GM21526 (cell line): ENCODE measurements around the gene HYPK.
A peak's percentile ranks its signal among the peaks of the same experiment; 100 is the strongest.

Source experiments
- ATAC-seq: cut with Tn5 transposase; IDR thresholded peaks from one replicate; pipeline ENCODE4 v1.9.1; 2021; ENCODE audit warnings: moderate library complexity; ENCODE audit not compliant: unreplicated experiment, low FRiP score

HYPK gene, protein sequence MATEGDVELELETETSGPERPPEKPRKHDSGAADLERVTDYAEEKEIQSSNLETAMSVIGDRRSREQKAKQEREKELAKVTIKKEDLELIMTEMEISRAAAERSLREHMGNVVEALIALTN

DNA sequence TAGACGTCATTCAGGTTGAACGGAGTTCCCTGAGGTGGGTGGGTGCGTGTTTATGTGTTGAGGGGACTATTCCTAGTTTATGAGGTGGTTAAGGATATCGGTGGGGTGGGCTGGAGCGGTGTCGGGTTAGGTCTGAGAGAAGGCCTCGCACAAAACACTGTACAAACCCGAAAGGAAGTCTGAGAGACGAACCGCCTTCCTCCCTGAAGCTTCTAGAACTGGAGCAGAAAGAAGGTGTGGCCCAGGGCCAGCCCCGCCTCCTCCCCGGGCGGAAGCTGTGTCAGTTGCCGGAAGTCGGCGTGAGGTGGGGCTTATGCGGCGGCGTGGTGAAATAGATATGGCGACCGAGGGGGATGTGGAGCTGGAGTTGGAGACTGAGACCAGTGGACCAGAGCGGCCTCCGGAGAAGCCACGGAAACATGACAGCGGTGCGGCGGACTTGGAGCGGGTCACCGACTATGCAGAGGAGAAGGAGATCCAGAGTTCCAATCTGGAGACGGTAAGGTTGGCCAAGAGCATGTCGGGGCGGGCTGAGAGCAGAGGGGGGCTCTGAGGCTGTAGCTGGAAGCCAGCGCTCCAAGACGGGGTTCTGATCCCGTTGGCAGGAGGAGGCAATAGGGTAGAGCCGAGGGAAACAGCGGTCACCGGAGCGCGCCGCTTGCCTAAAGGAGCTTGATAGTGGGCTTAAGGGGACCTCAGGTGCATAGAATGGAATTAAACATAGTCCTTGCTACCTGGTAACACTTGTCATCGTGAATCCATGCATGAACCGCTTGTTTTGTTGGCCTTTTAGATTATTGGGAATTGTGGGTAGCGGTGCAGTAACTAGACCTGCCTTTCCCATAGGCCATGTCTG is at the start of gene HYPK:
TSS of gene HYPK (plus strand) at position 314 of the 856 bp plus-strand sequence. CDS start at position 338, 24 bp downstream.
- ATAC-seq, result peak; percentile 73

DNA sequence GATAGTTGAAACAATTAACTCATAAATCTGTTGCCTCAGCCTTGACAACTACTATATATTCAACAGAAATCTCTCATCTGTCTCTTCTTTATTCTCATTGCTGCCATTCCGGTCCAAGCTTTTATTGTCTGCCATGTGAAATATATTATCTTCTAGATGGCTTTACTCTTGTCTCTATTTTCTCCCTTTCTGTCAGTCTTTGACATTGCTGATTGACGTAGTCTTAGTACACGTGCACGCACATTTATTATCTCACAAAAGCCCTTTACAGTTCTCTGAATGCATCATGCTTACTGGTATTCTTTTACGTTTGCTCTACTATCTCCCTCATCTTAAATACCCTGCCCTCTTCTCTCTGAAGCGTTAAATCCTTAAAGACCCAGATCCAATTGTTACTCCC is 48.5 kb upstream of the HYPK start:
- ATAC-seq, result no peak

DNA sequence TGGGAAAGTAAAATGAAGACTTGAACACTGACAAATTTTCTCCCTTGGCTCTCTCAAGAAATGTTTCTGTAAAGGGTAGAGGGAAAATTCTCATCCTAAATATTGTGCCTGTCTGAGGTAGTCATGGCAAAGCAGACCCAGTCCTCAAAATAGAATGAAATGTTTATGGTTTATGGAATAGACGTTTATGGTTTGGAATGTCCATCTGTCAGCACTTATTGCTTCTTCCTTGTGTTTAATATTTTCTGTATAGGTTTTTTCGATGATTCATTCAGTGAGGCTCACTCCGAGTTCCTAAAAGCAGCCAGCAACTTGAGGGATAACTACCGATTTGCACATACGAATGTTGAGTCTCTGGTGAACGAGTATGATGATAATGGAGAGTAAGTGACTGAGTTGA is 37.6 kb upstream of the HYPK start:
- ATAC-seq, result no peak

DNA sequence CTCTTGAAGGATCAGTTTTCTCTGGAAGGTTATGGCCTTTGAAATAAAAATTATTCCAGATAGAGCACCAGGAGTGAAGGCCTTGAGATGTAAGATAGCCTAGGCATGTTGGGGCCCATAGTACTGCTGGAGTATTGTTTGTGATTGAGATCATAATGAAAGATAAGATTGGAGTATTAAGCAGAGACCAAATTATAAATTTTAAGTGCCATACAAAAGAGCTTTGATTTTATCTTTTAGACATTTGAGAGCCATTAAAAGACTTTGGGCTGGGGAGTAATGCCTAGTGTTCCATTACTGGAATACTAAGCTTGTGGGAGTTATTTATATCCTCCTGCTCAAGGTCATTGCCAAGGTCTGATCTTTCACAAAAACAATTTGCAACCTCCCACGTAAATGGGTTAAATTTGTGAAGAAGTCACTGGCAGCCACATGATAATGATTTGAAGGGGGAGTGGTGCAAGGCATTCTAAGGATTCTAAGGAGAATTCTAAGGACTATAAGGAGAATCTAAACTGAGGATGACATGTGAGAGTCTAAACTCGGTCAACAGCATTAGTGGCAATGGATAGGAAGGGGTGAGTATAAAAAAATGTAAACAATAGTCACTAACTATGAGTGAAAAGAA is 36.5 kb upstream of the HYPK start:
- no peak for ATAC-seq

DNA sequence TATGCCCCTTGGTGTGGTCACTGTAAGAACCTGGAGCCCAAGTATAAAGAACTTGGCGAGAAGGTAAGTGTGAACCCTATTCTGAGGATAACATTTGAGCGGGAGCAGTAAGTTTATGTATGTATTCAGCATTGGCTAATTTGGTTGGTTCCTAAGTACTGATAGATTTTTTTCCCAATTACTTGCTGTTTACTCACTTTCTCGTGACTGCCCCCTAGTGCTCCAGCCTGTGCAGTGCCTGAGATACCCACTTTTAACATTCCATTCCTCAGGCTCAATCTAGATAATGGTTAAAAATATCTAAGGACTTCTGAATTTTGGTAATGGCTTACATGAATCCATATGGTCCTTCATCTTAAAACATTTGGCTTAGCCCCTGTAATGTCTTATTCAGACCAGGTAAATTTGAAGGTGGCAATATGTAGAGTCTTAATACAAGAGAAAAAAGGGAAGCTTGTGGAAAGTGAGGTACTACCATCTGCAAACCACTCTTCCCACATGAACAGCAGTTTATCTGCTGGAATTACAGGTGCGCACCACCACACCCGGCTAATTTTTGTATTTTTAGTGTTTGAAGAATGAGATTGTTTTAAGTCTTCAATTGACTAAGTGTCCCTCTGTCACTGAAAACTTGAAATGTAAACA is 30.7 kb upstream of the HYPK start:
- ATAC-seq, result no peak

DNA sequence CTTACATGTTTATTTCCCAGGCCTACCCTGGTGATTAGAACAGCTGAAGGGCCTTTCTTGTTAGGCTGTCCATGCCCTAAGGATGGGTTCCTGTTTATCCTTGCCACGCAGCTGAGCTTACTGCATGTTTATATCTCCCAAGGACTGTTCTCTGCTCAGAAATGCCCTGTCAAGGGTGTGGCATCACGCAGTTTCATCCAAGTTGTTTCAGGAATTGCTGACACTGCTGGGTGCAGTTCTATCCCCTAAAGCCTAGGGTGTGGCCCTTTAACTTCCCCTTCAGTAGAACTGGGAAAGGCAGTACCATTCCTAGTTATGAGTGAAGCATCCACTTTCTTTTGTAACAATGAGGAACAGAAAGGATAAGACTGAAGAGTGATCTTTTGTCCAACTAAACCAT is 28.6 kb upstream of the HYPK start:
- no peak for ATAC-seq

DNA sequence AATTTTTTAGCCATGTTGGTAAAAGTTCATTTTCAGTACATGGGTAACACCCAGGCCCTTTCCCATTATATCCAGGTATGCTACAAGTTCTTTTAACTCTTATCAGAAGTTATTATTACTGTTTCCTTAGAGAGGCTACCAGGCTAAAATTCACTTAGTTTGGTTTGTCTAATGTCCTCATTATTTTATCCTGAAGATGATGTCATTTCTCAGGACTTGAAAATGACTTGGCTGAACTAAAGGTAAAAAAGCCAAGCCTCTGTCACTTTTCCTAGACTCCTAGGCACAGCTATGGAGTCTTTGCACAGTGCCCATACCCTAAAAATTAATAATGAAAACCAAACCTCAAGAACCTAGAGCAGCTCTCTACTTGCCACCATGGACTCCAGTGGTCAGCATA is 27.8 kb upstream of the HYPK start:
- no peak for ATAC-seq

DNA sequence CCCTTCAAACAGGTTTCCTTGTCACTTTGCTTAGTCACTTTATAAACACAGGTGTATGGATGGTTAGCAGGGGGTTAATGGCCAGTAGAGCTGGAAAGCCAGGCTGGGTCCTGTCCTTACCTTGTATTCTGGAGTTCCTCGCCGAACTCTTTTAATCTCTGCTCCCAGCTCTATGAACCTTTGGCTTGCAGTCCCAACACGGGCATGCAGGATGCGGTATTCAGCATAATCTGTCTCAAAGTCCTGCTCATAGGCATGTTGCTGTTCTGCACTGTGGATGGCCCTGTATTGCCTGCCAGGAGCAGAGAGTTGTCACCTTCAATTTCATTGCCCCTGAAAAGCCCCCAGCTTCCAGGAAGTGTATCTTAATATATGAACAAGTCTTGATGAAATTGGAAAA is 26.3 kb upstream of the HYPK start:
- ATAC-seq, result no peak

DNA sequence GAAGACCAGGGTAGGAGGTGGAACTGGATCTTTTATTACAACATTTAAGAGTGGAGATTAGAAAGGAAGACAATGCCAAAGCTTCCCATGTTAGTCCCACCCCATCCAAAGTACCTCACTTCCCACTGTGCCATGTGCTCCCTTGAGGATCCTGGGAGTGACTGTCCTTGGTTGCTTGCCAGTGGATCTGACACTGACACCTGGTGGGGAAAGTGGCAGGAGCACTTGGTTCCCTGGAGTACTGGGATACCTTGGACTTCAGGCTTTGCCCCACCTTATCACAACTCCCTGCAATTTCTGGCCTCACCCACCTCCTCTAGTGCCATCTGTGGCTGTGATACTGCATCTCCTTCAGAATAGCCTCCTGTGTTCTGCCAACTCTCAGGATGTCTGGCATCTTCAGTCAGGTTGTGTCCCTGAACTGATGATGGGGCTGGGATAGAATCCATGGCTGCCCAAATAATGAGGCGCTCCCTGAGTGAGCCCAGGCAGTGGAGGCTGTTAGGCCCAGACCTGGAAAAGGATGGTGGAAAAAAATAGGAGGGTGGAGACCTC is 24.9 kb upstream of the HYPK start:
- no peak for ATAC-seq

DNA sequence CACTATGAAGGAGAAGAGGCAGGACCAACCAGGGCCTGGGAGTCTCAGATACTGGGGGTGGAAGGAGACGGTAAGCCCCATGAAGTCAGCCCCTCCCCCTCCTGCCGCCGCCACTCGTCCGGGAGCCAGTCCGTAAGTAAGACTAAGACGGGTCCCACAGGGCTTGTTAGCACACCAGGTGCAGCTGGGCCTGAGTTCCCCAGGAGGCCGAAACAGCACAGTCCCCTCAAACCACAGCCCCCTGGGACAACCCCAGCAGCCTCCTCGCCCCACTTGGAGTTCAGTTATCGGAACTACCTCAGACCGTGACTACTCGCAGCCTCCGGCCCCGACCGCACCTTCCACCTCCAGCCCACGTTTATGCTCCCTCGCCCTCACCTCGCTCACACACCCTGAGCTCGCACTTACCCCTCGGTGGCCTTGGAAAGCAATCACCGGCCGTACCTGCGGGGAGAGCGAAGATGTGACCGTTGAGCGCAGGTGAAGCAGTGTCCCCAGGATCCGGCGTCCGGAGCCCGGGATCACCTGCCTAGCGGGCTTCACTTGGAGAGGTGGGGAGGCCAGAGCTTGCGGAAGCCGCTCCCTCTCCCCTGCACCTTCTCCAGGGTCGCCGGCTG is 24.2 kb upstream of the HYPK start:
- peak; percentile 44 for ATAC-seq

DNA sequence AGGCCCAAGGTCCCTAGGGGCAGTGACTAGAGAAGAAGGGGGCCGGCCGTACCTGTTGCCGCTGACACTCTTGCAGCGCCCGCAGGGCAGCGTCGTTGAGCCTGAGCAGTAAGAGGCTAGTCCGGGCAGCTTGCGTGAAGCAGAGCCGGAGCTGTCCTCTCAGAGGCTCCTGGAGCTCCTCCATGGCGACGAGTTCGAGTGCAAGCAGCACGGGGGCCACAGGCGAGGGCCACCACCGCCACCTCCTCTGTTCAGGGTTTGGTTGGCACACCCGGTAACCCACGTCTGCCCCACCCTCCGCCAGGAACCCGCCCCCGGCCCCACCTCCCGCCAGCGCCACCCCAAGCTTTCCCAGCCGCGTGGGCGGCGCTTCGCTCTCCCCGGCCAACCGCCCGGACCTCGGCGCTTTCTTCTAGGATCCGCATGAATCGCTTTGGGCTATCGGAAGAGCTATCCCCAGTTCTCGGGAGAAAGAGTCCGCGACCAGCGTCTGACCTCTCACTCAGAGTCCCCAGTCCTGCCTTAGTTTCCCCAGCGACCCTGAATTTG is 23.6 kb upstream of the HYPK start, which contains the start of gene ELL3:
TSS of gene ELL3 (minus strand) at position 249 of the 549 bp plus-strand sequence. CDS start at position 184, 65 bp downstream.
- peak; percentile 34 for ATAC-seq

DNA sequence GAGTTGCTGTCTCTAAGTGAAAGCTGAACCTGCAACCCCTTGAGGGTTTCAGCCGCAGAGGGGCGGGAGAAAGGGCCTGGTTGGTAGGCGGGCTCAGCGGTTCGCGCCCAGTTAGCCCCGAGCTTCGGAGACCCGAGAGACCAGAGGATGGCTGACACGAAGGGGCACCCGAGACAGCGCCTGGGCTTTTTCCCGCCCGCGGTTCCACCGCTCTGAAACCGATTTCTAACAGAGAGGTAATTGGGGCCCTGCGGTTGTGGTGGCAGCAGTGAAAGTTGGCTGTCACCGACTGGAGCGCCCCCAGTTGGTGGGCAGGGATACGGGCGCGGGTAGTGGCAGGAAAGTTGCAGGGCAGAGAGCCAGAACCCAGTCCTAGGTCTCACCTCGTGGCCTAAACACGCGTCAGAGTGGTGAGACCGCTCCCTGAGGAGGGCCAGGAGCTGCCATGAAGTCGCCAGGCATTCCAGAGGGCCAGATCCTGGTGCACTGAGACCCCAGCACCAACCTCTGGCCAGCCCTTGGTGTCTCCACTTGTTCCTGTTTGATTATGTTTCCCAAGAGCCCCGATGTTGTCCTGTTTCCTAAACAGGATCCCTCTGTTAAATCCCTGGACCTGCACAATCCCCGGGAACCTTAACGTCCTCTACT is 23.0 kb upstream of the HYPK start:
- ATAC-seq, result peak; percentile 42

DNA sequence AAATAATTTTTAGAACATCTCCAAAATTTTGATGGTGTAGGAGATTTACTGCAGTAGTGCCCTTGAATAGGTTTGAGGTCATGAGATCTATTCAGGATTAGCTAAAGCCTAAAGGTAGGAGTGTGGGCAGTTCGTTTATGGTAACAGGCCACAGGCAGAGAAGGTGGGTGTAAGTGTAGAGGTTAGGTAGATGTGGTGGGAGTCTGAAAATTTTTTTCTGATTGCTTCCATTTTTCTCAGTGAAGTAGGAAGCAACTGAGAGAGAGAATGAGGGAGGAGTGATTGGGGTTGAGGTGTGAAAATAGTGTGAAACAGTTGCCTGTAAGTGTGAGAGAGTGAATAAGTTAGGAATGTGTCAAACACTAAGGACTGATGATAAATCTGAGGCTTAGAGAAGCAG is 21.4 kb upstream of the HYPK start:
- no peak for ATAC-seq

DNA sequence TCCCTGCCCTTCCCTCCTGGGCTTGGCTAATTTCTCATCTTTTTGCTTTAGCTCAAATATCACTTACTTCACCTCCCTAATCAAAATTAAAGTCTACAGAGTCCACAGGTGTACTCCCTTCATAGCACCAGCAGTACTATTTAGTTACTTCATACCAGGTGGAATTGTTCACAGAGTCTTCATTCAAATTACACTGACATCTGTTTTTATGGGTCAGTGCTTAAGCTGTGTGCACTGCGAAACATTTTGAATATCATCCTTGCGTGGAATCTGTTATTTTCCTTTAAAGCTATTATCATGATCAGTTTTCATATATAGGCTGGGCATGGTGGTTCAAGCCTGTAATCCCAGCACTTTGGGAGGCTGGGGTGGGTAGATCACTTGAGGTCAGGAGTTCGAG is 11.0 kb upstream of the HYPK start:
- no peak for ATAC-seq

DNA sequence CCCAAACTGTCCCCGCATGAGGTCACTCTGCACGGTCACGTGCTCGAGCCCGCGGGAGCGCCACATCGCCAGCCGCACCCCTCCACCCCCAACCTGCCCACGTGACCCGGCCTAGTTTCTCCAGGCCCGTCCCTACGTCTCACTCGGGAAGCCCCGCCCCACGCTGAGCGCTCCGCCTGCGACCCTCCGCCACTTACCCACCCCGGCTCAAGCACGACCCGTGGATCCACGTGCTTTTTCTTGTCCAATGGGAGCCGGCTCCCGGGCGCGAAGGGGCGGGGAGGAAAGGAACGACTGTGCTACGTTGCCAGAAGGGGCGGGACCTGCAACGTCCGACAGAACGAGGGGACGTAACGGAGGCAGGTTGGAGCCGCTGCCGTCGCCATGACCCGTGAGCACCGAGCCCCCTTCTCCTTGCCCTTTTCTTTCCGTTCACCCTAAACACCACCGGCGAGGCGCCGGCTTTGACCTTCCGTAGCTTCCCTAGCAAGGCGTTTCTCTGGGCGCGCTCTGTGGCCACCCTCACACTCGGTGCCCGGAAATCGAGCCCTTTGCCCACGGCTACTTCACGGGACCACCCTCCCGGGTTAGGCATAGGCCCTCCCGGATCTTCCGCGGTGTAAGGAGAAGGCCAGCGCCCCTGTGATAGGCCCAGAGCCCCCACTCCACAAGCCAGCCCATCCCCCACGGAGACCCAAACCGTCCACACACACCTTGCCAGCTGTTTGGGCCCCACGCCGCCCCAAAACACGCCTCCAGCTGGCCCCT is 8.2 kb upstream of the HYPK start, which contains the start of gene SERF2:
TSS of gene SERF2 (plus strand) at position 328 of the 768 bp plus-strand sequence. CDS start at position 385, 57 bp downstream.
- peak; percentile 73 for ATAC-seq

DNA sequence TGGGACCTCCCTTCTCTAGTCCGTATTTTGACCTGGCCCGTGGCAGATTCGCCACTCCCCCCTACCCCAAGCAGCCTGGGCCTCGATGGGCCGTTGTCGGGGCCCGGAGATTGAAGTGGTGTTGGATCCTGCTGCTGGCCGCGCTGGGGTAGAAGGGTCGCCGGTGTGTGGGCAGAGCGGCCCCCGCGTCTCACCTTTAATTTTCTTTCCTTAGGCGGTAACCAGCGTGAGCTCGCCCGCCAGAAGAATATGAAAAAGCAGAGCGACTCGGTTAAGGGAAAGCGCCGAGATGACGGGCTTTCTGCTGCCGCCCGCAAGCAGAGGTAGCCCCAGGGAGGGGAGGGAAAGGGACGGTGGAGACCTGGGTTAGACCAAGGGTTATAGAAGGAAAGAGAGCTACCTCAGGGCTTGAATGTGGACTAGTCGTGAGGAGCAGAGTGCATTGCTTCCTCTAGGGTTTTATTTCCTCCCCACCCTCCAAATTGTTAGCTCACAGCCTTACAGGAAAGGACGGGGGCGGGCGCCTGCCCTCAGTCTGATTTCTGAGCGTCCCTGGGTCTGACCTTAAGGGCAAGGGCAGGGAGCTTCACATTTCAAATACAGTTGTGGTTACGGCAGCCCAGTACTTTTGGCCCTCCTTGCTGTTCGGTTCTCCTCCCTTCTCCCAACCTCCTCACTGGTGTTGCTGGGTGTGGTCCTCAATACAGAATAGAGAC is 7.5 kb upstream of the HYPK start:
- peak; percentile 6 for ATAC-seq

DNA sequence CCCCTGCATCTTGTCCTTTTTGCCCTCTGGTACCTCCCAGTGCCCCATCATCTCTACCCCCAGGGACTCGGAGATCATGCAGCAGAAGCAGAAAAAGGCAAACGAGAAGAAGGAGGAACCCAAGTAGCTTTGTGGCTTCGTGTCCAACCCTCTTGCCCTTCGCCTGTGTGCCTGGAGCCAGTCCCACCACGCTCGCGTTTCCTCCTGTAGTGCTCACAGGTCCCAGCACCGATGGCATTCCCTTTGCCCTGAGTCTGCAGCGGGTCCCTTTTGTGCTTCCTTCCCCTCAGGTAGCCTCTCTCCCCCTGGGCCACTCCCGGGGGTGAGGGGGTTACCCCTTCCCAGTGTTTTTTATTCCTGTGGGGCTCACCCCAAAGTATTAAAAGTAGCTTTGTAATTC is 6.8 kb upstream of the HYPK start:
- no peak for ATAC-seq
